Uterus (tissue), 4 donors: Measurements from ENCODE around the gene TSPAN33. TPM values are rescaled to one million over a fixed set of nuclear protein-coding genes. Genes with fewer than 3 reads are reported as not detected.
A peak's percentile ranks its signal among the peaks of the same experiment; 100 is the strongest.
"Not testable (repeated sequence)": the region's sequence is repeated elsewhere in the genome, so short reads cannot be mapped to it uniquely, and the experiment has no call there.

Source experiments
- DNase-seq, 2 donors: peaks; one replicate each; pipeline ENCODE4 v3.0.0-alpha.2; 2019 to 2020
- H3K27ac ChIP-seq, 2 donors: fragments of 200-600 bp; sonication (generic); 1 replicate in 1 of 2; 2 replicates in 1 of 2; pipeline ENCODE4 v1.5.1; 2016 to 2018
- H3K27me3 ChIP-seq, 2 donors: fragments of 200-600 bp; sonication (generic); one replicate each; pipeline ENCODE4 v1.5.1; 2018 to 2019; ENCODE audit warnings: control low read depth in 1 of 2
- H3K36me3 ChIP-seq, 2 donors: fragments of 200-600 bp; sonication (generic); one replicate each; pipeline ENCODE4 v1.5.1; 2019; ENCODE audit warnings: control low read depth in 1 of 2
- H3K4me1 ChIP-seq, 2 donors: fragments of 200-600 bp; sonication (generic); one replicate each; pipeline ENCODE4 v1.5.1; 2018 to 2019; ENCODE audit warnings: control low read depth in 1 of 2
- H3K4me3 ChIP-seq, 2 donors: fragments of 200-600 bp; sonication (generic); 1 replicate in 1 of 2; 2 replicates in 1 of 2; pipeline ENCODE4 v1.5.1; 2018 to 2019; ENCODE audit warnings: mild to moderate bottlenecking in 1 of 2
- H3K9me3 ChIP-seq, 2 donors: fragments of 200-600 bp; sonication (generic); one replicate each; pipeline ENCODE4 v1.5.1; 2019; ENCODE audit warnings: control low read depth in 1 of 2
- POLR2A ChIP-seq, 2 donors: fragments of 450-650 bp; IDR thresholded peaks; one replicate each; pipeline ENCODE4 v1.6.1; 2016; ENCODE audit warnings: antibody characterized with exemption in 2 of 2, mild to moderate bottlenecking in 1 of 2, moderate library complexity in 1 of 2
- intact Hi-C: fragments of 100-400 bp; cut with DNase I; formaldehyde crosslinking; loops from one replicate; pipeline ENCODE4 v1.15.1; 2023; ENCODE audit warnings: low total_unique reads
- total RNA-seq, 4 donors: library from RNA; depleted of rRNA in 3 of 4; stranded (reverse); fragments of >200 nt in 3 of 4; gene quantifications; one replicate each; pipeline versions ENCODE4 v1.1.0 to v1.2.4, GENCODE V29; 2014 to 2023
- TF ChIP-seq, protein P1 (sequence below), 4 experiments: fragments of 200-600 bp in 2 of 4; fragments of 450-650 bp in 2 of 4; sonication (generic) in 2 of 4; IDR thresholded peaks; one replicate each; pipeline ENCODE4 v1.5.1; 2016 to 2019; ENCODE audit warnings: antibody characterized with exemption in 4 of 4, mild to moderate bottlenecking in 2 of 4, moderate library complexity in 1 of 4
- donor health status: DM: yes; HTN: yes; CAD: no.

TSPAN33 gene
- total RNA-seq, 4 donors from 2014 or later: 3.9 to 7.0 TPM; not detected in 2

DNA sequence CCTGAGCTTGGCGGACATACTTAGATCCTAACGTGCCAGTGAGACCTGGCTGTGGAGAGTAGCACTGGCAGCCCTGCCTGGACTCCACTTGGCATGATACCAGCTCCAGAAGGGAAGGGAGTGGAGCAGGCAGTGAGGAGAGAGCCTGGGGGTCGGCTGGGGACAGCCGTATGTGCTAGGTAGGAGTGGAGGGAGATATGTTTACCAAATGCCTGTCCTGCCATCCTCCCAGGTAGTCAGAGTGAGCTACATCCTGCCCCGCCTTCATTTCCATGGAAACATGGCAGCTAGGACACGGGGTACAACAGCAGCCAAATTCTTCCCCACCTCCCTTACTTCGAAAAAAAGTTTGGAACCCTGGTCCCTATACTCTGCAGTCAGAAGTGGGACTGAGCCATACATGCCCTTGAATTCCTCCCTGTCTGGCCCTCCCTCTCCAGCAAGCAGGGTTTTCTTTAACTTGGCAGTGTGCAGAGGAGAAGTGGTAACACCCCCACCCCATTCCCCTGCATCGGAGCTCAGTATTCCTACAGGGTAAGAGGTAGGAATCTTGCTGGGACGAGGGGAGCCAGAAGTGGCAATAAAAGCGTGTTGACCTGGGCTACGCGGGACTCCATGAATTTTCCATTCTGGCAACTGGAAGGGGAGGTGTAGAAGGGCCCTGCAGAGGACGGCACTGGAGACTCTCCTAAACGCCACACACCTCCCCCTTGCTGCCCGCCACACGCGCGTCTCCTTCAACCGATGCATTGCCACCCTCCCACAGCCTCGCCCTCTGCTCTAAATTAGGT lies 23.9 kb downstream of the TSPAN33 start:
- no peaks in the 10 kb centered on the region for H3K27me3 ChIP-seq
- peak overlapping the region; percentile 21 to 47 for H3K4me3 ChIP-seq
- no peaks in the 10 kb centered on the region for H3K9me3 ChIP-seq
- H3K36me3 ChIP-seq: no peaks in the 10 kb centered on the region
- peaks cover 0 to 4% of the 10 kb centered on the region in 2 donors for H3K4me1 ChIP-seq
- H3K27ac ChIP-seq: no peak overlapping the region
- TF ChIP-seq, protein P1, sequence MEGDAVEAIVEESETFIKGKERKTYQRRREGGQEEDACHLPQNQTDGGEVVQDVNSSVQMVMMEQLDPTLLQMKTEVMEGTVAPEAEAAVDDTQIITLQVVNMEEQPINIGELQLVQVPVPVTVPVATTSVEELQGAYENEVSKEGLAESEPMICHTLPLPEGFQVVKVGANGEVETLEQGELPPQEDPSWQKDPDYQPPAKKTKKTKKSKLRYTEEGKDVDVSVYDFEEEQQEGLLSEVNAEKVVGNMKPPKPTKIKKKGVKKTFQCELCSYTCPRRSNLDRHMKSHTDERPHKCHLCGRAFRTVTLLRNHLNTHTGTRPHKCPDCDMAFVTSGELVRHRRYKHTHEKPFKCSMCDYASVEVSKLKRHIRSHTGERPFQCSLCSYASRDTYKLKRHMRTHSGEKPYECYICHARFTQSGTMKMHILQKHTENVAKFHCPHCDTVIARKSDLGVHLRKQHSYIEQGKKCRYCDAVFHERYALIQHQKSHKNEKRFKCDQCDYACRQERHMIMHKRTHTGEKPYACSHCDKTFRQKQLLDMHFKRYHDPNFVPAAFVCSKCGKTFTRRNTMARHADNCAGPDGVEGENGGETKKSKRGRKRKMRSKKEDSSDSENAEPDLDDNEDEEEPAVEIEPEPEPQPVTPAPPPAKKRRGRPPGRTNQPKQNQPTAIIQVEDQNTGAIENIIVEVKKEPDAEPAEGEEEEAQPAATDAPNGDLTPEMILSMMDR (IDR thresholded peaks at IDR 0.05): no peak
- TF ChIP-seq POLR2A (IDR thresholded peaks at IDR 0.05): no peak
- DNase-seq: peak in 1 of 2 donors; percentile 16
- intact Hi-C loops: no loop called here

DNA sequence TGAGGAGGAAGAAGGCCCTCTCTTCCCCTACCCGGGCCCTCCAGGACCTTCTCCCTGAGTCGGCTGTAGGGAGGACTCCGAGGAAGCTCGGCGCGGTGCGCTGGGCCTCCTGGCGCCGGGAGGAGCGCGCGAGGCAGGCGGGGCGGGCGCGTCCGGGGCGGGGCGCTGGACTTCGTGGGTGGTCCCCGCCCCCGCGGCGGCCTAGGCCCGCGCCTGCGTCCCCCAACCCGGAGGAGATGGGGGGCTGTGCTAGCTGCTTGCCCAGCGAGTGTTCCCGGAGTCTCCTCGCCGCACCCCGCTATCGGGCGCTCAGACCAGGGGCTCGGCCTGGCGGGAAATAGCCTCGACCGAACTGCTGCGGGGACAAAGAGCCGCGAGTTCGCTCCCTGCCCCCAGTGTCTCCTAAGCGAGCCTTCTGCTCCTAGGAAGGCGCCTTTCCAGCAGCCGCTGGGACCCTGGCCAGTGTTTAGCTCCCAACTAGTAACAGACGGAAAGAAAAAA lies 24.7 kb downstream of the TSPAN33 start:
- Histone ChIP-seq H3K4me3 (peak overlapping the region; percentile 21 to 47), H3K27me3 (no peaks in the 10 kb centered on the region), H3K4me1 (peaks cover 0 to 4% of the 10 kb centered on the region in 2 donors), H3K9me3 (no peaks in the 10 kb centered on the region), H3K36me3 (no peaks in the 10 kb centered on the region), H3K27ac (peak overlapping the region in 1 of 2 donors; percentile 60)
- DNase-seq: peak in 1 of 2 donors; percentile 46
- intact Hi-C loops: no loop called here
- TF ChIP-seq POLR2A (IDR thresholded peaks at IDR 0.05): peak in 1 of 2 donors; percentile 18
- TF ChIP-seq, protein P1 (IDR thresholded peaks at IDR 0.05): no peak

DNA sequence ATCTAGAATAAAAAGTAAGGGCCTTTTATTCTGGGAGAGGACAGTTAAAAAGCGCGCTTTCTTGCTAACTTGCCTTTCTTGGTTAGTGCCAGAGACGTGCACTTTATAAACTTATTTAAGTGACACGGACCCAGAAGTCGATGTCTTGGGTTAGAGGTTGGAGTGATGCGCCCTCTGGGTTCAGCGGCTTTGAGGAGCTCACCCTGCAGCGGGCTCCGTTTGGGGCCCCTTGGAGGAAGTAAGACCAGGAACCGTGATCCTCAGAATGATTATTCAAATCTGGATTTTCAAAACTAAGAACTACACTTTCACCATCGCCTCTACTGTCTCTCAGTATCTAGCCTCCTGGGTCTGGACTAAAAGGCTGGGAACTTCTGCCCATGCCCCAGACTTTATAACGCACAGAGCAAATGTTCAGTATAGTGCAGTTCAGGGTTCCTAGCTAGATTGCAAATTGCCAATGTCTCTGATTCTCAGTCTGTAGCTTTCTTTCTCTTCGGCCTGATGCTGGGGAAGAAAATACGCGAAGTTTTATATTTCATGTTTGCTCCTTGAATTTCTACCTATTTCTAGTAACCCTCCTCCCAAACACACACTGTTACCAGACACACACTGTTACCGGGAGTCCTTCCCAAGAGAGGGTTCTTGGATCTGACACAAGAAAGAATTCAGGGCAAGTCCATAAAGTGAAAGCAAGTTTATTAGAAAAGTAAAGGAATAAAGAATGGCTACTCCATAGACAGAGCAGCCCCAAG lies 25.4 kb downstream of the TSPAN33 start:
- Histone ChIP-seq H3K4me1 (peaks cover 0 to 4% of the 10 kb centered on the region in 2 donors), H3K36me3 (no peaks in the 10 kb centered on the region), H3K4me3 (peak overlapping the region; percentile 21 to 47), H3K9me3 (no peaks in the 10 kb centered on the region), H3K27ac (peak overlapping the region in 1 of 2 donors; percentile 60), H3K27me3 (no peaks in the 10 kb centered on the region)
- no peak for TF ChIP-seq POLR2A (IDR thresholded peaks at IDR 0.05)
- no peak for DNase-seq
- intact Hi-C loops: no loop called here

DNA sequence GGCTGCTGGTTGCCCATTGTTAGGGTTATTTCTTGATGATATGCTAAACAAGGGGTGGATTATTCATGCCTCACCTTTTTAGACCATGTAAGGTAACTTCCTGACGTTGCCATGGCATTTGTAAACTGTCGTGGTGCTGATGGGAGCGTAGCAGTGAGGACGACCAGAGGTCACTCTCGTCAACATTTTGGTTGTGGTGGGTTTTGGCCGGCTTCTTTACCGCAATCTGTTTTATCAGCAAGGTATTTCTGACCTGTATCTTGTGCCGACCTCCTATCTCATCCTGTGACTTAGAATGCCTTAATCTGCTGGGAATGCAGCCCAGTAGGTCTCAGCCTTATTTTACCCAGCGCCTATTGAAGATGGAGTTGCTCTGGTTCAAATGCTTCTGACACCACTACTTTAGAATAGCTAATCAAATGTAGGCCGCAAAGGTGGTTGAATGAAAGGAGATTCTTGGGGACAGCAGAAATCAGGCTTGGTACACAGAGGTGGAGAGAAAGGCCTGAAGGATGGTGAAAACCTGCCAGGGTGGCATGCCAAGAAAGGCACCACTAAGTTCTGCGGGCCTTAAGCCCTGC lies 26.0 kb downstream of the TSPAN33 start:
- Histone ChIP-seq H3K4me3 (no peak overlapping the region), H3K27me3 (no peaks in the 10 kb centered on the region), H3K36me3 (no peaks in the 10 kb centered on the region), H3K9me3 (no peaks in the 10 kb centered on the region), H3K27ac (no peak overlapping the region), H3K4me1 (peaks cover 0 to 4% of the 10 kb centered on the region in 2 donors)
- no peak for DNase-seq
- TF ChIP-seq POLR2A (IDR thresholded peaks at IDR 0.05): no peak
- TF ChIP-seq, protein P1 (IDR thresholded peaks at IDR 0.05): no peak
- intact Hi-C loops: no loop called here

DNA sequence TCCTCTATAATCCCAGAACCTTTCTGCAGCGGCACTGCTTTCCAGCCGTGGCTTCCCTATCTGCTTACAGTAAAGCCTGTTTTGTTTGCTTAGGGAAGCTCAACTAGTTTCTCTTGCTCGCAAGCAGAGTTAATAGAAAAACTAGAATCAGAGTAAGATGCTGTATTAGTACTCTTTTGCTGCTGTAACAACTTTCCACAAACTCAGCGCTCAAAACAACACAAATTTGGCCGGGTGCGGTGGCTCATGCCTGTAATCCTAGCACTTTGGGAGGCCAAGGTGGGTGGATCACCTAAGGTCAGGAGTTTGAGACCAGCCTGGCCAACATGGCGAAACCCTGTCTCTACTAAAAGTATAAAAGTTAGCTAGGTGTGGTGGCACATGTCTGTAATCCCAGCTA lies 29.4 kb downstream of the TSPAN33 start:
- H3K9me3 ChIP-seq, intact Hi-C loops, H3K27ac ChIP-seq, H3K27me3 ChIP-seq, H3K36me3 ChIP-seq, H3K4me3 ChIP-seq, DNase-seq, H3K4me1 ChIP-seq: not testable (repeated sequence)
